Erythroblast (primary cell): ENCODE measurements around the gene ACTG2.

Experiments
- GATA1 ChIP-seq: IDR thresholded peaks from 2 replicates; pipeline ENCODE4 v1.6.1; 2011; ENCODE audit warnings: low read depth, mild to moderate bottlenecking, control low read depth, low read length, moderate library complexity
- POLR2A ChIP-seq: IDR thresholded peaks from 2 replicates; pipeline ENCODE4 v1.6.1; 2011; ENCODE audit warnings: mild to moderate bottlenecking, low read length

DNA sequence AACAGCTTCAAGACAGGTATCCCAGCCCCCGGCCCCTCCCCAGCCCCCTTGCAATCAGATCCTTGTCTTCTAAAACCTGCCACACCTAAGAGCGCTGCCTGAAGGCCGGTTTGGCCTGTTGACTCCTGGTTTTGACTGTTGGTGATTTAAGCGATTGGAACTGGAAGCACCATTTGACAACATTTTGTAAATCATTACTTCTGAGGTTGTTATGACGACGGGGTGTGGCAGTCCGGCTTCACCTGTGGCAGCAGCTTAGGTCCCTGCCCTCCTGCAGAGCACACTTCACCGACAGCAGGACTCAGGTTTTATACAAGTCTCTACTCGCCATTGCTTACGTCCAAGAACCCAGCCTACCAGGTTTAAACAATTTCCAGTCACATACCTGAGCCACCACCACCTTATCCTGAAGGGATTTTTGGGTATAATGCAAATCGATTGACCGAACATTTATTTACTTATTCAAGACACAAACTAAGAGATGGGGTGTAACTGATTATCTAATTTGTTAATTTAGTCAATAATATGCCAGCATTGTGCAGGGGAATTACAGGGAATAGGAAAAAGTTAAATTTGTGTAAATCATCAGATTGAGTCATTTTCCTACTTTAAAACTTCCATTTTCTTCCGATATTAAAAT lies 33.2 kb downstream of the ACTG2 start:
- TF ChIP-seq POLR2A (no peak), GATA1 (no peak)
